Stimulated activated naive CD8-positive, alpha-beta T cell treated with anti-CD3 and anti-CD28 coated beads, Interleukin-15, amount 100 ng/mL, for 72 hours (primary cell): ENCODE measurements around the gene WNT2.
A peak's percentile ranks its signal among the peaks of the same experiment; 100 is the strongest.

Experiments
- ATAC-seq: fragments of 150-1000 bp; cut with Tn5 transposase; 2 replicates; pipeline ENCODE4 v1.10.0; 2021; ENCODE audit warnings: mild to moderate bottlenecking, moderate library complexity
- DNase-seq, 2 donors: peaks; one replicate each; pipeline ENCODE4 v3.0.0; 2021 to 2022
- H3K27ac Mint-ChIP-seq, 2 donors: one replicate each; pipeline ENCODE4 v1.8.0; 2022; ENCODE audit warnings: mild to moderate bottlenecking in 2 of 2, mixed read lengths in 2 of 2, moderate library complexity in 2 of 2
- H3K27me3 Mint-ChIP-seq: one replicate; pipeline ENCODE4 v1.8.0; 2022; ENCODE audit warnings: mixed read lengths
- H3K4me1 Mint-ChIP-seq: one replicate; pipeline ENCODE4 v1.8.0; 2022; ENCODE audit warnings: mild to moderate bottlenecking, mixed read lengths
- H3K4me3 Mint-ChIP-seq, 2 donors: one replicate each; pipeline ENCODE4 v1.8.0; 2022; ENCODE audit warnings: mild to moderate bottlenecking in 2 of 2, mixed read lengths in 2 of 2, moderate library complexity in 1 of 2
- H3K9me3 Mint-ChIP-seq, 2 donors: one replicate each; pipeline ENCODE4 v1.8.0; 2022; ENCODE audit warnings: mixed read lengths in 2 of 2

The WNT2 gene

DNA sequence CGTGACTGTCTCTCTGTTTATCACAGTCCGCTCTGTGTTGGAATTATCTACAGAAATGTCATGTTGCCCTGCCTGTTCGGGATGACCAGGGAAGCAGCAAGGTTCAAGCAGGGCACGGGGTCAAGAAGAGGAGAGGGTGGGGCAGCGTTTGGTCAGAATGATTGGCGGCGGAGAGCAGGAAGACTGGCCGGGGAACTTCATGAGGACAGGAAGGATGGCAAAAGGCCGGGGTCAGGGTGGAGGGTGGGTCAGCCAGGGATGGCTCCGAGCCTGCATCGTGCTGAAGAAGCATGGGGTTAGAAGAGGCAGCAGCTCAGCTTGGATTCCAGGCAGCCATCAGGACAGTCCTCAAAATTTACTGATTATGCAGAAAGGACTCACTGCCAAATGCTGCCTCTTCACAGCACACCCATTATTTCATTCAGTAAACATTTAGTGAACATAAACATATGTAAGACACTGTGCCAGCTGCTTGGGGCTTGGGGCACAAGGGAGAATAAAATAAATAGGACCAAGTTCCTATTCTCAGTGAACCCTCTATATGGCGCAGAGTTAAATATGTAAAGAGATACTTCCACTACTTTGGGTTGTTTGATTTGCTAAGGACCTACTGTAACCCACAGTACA lies 42.8 kb downstream of the WNT2 start:
- ATAC-seq: no peak
- H3K27ac Mint-ChIP-seq: no peak overlapping the region
- no peak overlapping the region for H3K4me3 Mint-ChIP-seq
- no peak for DNase-seq
- H3K9me3 Mint-ChIP-seq: peaks cover 0 to 3% of the 10 kb centered on the region in 2 donors
- no peaks in the 10 kb centered on the region for H3K4me1 Mint-ChIP-seq
- H3K27me3 Mint-ChIP-seq: peaks cover 16% of the 10 kb centered on the region

- Mint-ChIP-seq H3K4me1 (no peaks in the 10 kb centered on the region), H3K4me3 (no peak overlapping the region), H3K27me3 (peaks cover 21% of the 10 kb centered on the region), H3K27ac (no peak overlapping the region), H3K9me3 (peaks cover 0 to 3% of the 10 kb centered on the region in 2 donors)
- DNase-seq (no peak), ATAC-seq (no peak)
These were observed 43.7 kb downstream of the WNT2 start for GRCh38 chr7:117279203-117279602.

DNA sequence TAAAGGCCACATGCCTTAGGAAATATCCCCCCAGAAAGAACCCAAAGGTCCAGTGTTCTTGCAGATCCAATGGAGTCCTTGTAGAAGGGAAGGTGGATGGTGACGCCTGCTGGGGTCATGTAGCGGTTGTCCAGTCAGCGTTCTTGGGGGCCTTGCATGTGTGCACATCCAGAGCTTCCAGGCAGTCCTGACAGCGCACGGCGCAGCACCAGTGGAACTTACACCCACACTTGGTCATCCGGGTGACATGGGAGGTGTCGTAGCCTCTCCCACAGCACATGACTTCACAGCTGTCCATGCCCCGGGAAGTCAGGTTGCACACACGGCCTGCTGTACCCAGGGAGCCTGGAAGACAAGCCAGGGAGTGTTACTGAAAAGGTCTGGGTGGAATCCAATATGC lies 44.8 kb downstream of the WNT2 start:
- Mint-ChIP-seq H3K9me3 (peaks cover 0 to 3% of the 10 kb centered on the region in 2 donors), H3K4me3 (no peak overlapping the region), H3K4me1 (no peaks in the 10 kb centered on the region), H3K27me3 (peaks cover 26% of the 10 kb centered on the region), H3K27ac (no peak overlapping the region)
- ATAC-seq (no peak), DNase-seq (no peak)

- no peak overlapping the region for H3K27ac Mint-ChIP-seq
- ATAC-seq (no peak), DNase-seq (no peak)
- peaks cover 0 to 3% of the 10 kb centered on the region in 2 donors for H3K9me3 Mint-ChIP-seq
- H3K4me1 Mint-ChIP-seq: no peaks in the 10 kb centered on the region
- no peak overlapping the region for H3K4me3 Mint-ChIP-seq
- H3K27me3 Mint-ChIP-seq: peaks cover 30% of the 10 kb centered on the region
These were observed 45.3 kb downstream of the WNT2 start for GRCh38 chr7:117277576-117277975.

- Mint-ChIP-seq H3K9me3 (peaks cover 0 to 3% of the 10 kb centered on the region in 2 donors), H3K27me3 (peaks cover 41% of the 10 kb centered on the region), H3K27ac (no peak overlapping the region), H3K4me1 (no peaks in the 10 kb centered on the region), H3K4me3 (no peak overlapping the region)
- DNase-seq (no peak), ATAC-seq (no peak)
These were observed 47.9 kb downstream of the WNT2 start for GRCh38 chr7:117274951-117275350.

DNA sequence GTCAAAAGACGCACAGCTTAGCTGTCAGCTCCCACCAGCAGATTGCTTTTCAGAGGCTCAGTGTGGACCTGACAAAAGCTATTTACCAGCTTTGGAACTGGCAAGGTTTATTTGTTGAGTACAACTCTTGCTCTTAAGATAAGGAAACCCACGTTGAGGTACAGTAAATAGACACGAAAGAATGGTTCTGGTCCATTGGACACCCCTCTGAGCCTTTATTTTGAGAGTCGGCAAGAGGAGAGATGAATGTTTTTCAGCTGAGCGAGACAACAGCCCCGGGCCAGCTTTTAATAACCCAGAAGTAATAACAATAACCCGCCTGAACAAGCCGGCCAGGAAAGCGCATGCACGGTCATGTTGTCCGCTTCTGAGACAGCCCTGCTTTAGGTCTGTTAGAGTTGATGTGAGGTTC lies 49.0 kb downstream of the WNT2 start:
- Mint-ChIP-seq H3K4me1 (no peaks in the 10 kb centered on the region), H3K27ac (no peak overlapping the region), H3K27me3 (peaks cover 36% of the 10 kb centered on the region), H3K9me3 (no peaks in the 10 kb centered on the region), H3K4me3 (no peak overlapping the region)
- DNase-seq (no peak), ATAC-seq (no peak)

- H3K4me1 Mint-ChIP-seq: no peaks in the 10 kb centered on the region
- H3K27me3 Mint-ChIP-seq: peaks cover 36% of the 10 kb centered on the region
These were observed 49.5 kb downstream of the WNT2 start for GRCh38 chr7:117273325-117273724.

GRCh38 chr7:117272017-117272759 lies 50.7 kb downstream of the WNT2 start:
- no peak for DNase-seq
- Mint-ChIP-seq H3K4me1 (no peaks in the 10 kb centered on the region), H3K4me3 (no peak overlapping the region), H3K27me3 (peaks cover 40% of the 10 kb centered on the region), H3K27ac (peak overlapping the region in 1 of 2 donors; percentile 83), H3K9me3 (no peaks in the 10 kb centered on the region)
- no peak for ATAC-seq

More at GRCh38 chr7:117273325-117273724, 49.5 kb downstream of the WNT2 start:
- H3K4me3 Mint-ChIP-seq: no peak overlapping the region
- H3K27ac Mint-ChIP-seq: no peak overlapping the region
- ATAC-seq (no peak), DNase-seq (no peak)
- H3K9me3 Mint-ChIP-seq: no peaks in the 10 kb centered on the region

DNA sequence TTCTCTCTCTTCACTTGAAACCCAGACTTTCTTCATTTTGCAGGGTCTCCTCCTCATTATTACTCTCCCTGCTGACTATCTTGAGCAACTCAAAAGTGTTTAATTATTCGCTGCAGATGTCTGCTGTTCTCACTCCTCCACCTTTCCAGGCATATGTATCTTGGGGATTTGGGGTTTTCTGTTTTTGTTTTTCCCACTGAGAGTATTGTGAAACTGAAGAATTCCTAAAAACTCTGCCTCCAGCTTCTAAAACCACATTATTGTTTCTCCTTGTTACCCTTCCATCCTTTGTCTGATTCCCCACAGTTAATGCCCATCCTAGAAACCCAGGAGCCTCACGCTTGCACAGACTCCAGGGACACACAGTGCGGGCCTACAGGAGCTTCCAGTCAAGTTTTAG lies 51.3 kb downstream of the WNT2 start:
- Mint-ChIP-seq H3K27me3 (peaks cover 39% of the 10 kb centered on the region), H3K27ac (no peak overlapping the region), H3K4me3 (no peak overlapping the region), H3K9me3 (no peaks in the 10 kb centered on the region), H3K4me1 (no peaks in the 10 kb centered on the region)
- ATAC-seq: no peak
- no peak for DNase-seq

DNA sequence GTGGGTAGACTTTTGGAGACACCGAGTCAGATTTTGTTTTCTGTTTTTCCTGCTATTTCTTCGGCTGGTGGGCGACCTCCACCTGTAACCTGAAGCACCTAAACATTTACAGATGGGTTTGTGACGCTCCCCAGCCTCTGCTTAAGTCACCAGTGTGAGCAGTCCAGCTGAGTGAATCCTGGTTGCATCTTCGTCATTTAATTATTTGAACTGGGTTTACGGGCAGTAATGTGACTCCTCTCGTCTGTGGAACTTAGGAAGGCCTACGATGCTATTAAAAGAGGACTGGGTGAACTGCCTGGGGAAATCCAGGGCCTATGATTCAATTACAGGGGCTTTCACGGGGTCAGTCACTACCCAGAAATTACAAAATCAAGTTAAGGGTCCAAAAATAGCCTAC lies 52.5 kb downstream of the WNT2 start:
- H3K4me3 Mint-ChIP-seq: no peak overlapping the region
- DNase-seq: no peak

GRCh38 chr7:117269886-117270285 lies 53.0 kb downstream of the WNT2 start:
- no peak for ATAC-seq
- Mint-ChIP-seq H3K27ac (no peak overlapping the region), H3K27me3 (peaks cover 33% of the 10 kb centered on the region), H3K4me3 (no peak overlapping the region), H3K9me3 (no peaks in the 10 kb centered on the region), H3K4me1 (no peaks in the 10 kb centered on the region)
- DNase-seq: no peak

More for the DNA sequence above, 52.5 kb downstream of the WNT2 start:
- no peak for ATAC-seq
- Mint-ChIP-seq H3K9me3 (no peaks in the 10 kb centered on the region), H3K27ac (no peak overlapping the region), H3K4me1 (no peaks in the 10 kb centered on the region), H3K27me3 (peaks cover 38% of the 10 kb centered on the region)

DNA sequence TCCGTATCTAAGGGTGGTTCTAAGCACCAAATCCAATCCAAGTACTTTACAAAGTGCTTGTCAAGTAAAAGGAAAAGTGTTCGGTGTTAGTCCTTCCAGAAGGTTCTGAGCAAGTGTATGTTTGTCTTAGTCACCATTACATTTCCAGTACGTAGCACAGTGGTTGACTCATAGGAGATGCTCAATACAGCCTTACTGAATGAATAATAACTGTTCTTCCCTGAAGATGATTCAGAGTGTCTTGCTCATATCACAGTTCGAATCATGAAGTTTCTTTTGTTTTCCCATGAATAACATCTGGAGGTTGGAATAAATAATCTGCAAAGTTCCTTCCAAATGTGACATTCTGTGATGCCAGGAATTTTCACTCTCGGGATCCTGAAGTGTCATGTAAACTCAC lies 53.4 kb downstream of the WNT2 start:
- Mint-ChIP-seq H3K4me1 (no peaks in the 10 kb centered on the region), H3K9me3 (no peaks in the 10 kb centered on the region), H3K27ac (no peak overlapping the region), H3K4me3 (no peak overlapping the region), H3K27me3 (peaks cover 30% of the 10 kb centered on the region)
- ATAC-seq (no peak), DNase-seq (no peak)

GRCh38 chr7:117264716-117265115 lies 58.1 kb downstream of the WNT2 start:
- ATAC-seq: no peak
- no peaks in the 10 kb centered on the region for H3K4me1 Mint-ChIP-seq

GRCh38 chr7:117262546-117262945 lies 60.3 kb downstream of the WNT2 start:
- H3K4me3 Mint-ChIP-seq: no peak overlapping the region
- no peak overlapping the region for H3K27ac Mint-ChIP-seq
- H3K27me3 Mint-ChIP-seq: peaks cover 4% of the 10 kb centered on the region
- ATAC-seq (no peak), DNase-seq (no peak)
- H3K4me1 Mint-ChIP-seq: no peaks in the 10 kb centered on the region
- no peaks in the 10 kb centered on the region for H3K9me3 Mint-ChIP-seq

More at GRCh38 chr7:117264716-117265115, 58.1 kb downstream of the WNT2 start:
- no peak for DNase-seq
- no peak overlapping the region for H3K4me3 Mint-ChIP-seq
- H3K27ac Mint-ChIP-seq: no peak overlapping the region
- H3K9me3 Mint-ChIP-seq: no peaks in the 10 kb centered on the region
- peaks cover 8% of the 10 kb centered on the region for H3K27me3 Mint-ChIP-seq

- H3K4me3 Mint-ChIP-seq: no peak overlapping the region
- no peak for ATAC-seq
- H3K27ac Mint-ChIP-seq: no peak overlapping the region
- H3K27me3 Mint-ChIP-seq: peaks cover 9% of the 10 kb centered on the region
- H3K4me1 Mint-ChIP-seq: no peaks in the 10 kb centered on the region
- no peak for DNase-seq
- H3K9me3 Mint-ChIP-seq: no peaks in the 10 kb centered on the region
These were observed 63.2 kb downstream of the WNT2 start for GRCh38 chr7:117259615-117260014.

DNA sequence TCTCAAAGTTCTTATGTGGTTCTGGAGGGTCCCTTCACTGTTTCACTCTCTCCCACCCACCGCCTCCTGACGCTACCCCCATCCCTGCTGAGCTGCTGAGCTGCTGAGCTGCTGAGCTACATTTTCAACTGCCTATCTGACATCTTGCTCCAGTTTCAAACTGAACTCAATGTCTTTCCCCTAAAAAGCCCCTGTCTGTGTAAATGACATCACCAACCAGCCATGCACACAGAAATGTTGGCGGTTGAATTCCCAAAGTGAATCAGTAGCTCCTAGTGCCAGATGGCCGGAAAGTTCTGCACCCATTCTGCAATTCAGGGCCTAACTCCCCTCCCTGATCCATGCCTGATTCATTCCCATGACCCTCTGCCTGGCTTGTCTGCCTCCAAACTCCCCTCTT lies 71.2 kb downstream of the WNT2 start:
- Mint-ChIP-seq H3K27ac (no peak overlapping the region), H3K9me3 (peaks cover 0 to 3% of the 10 kb centered on the region in 2 donors), H3K4me3 (no peak overlapping the region), H3K4me1 (no peaks in the 10 kb centered on the region), H3K27me3 (peaks cover 25% of the 10 kb centered on the region)
- DNase-seq (no peak), ATAC-seq (no peak)
